K562 (cell line): ENCODE measurements around the gene ARHGEF4. TPM values are rescaled to one million over a fixed set of nuclear protein-coding genes. Genes with fewer than 3 reads are reported as not detected.
A peak's percentile ranks its signal among the peaks of the same experiment; 100 is the strongest.

Experiments used
- ATAC-seq: fragments of 200-7000 bp; cut with Tn5 transposase; 3 replicates; pipeline ENCODE4 v1.9.1; 2020; ENCODE audit warnings: moderate library complexity
- BruUV-seq: library from RNA; stranded (reverse); fragments of 400-500 nt; replicated peaks from 2 replicates; lab custom pipeline; 2021; lab: Mats Ljungman, UMichigan
- CTCF ChIA-PET: fragments of 300-600 bp; formaldehyde crosslinking; extraction: SDS; loops from one replicate; lab custom pipeline; 2021; ENCODE audit warnings: low intra/inter-chr PET ratio; lab: Yijun Ruan, JAX
- POLR2A ChIA-PET: fragments of 300-600, 350-650 bp; sonication (Branson Sonifier 250); formaldehyde crosslinking; extraction: SDS; loops from one replicate; lab custom pipeline; 2021; ENCODE audit warnings: antibody characterized with exemption, inconsistent platforms; lab: Yijun Ruan, JAX
- DNase-seq, 4 experiments: peaks; one replicate each; pipeline versions ENCODE4 v3.0.0 to v3.0.0-alpha.2; 2011 to 2018; ENCODE audit warnings: low spot score in 3 of 4, mixed read lengths in 3 of 4; ENCODE audit errors: extremely low read depth in 1 of 4
- FAIRE-seq: peaks from 2 replicates; lab custom pipeline; 2011; peaks lifted over from hg19 to GRCh38; lab: Jason Lieb, UNC
- H2AFZ ChIP-seq: 2 replicates; pipeline ENCODE4 v1.6.0; 2011; ENCODE audit warnings: low read depth, low read length, control low read depth, inconsistent platforms
- H3K27ac ChIP-seq: fragments of 200-600 bp; 3 replicates; pipeline ENCODE4 v1.8.0; 2011; ENCODE audit warnings: low read depth, mild to moderate bottlenecking, control low read depth, inconsistent platforms, low read length, moderate library complexity, mixed read lengths; ENCODE audit errors: extremely low read depth
- H3K27me3 ChIP-seq, 2 experiments: fragments of 300-600 bp in 1 of 2; 2 replicates in 1 of 2; 3 replicates in 1 of 2; pipeline versions ENCODE4 v1.6.0 to v1.8.0; 2011; ENCODE audit warnings: inconsistent platforms in 2 of 2, low read length in 2 of 2, mild to moderate bottlenecking in 1 of 2, mixed read lengths in 1 of 2, moderate library complexity in 1 of 2; ENCODE audit not compliant: control insufficient read depth in 2 of 2, insufficient read depth in 2 of 2
- H3K36me3 ChIP-seq: fragments of 300-600 bp; 3 replicates; pipeline ENCODE4 v1.8.0; 2011; ENCODE audit warnings: mild to moderate bottlenecking, low read length, inconsistent platforms; ENCODE audit not compliant: control insufficient read depth, insufficient read depth
- H3K4me1 ChIP-seq, 2 experiments: fragments of 200-600 bp in 1 of 2; replicated peaks in 1 of 2; 2 replicates in 1 of 2; 3 replicates in 1 of 2; pipeline versions ENCODE4 v1.5.1 to v1.8.0; 2011; ENCODE audit warnings: inconsistent platforms in 2 of 2, low read length in 2 of 2, mild to moderate bottlenecking in 1 of 2, mixed read lengths in 1 of 2, moderate library complexity in 1 of 2; ENCODE audit not compliant: control insufficient read depth in 2 of 2, insufficient read depth in 2 of 2
- H3K4me2 ChIP-seq: 2 replicates; pipeline ENCODE4 v1.6.1; 2011; ENCODE audit warnings: low read length, control low read depth, inconsistent platforms, mixed read lengths; ENCODE audit not compliant: insufficient read depth
- H3K4me3 ChIP-seq: fragments of 200-600 bp; sonication (generic), shearing (Covaris generic); 2 replicates; pipeline ENCODE4 v1.5.1; 2016; ENCODE audit warnings: control low read depth, inconsistent platforms
- H3K79me2 ChIP-seq: fragments of 200-600 bp; 3 replicates; pipeline ENCODE4 v1.8.0; 2011; ENCODE audit warnings: low read length, inconsistent platforms; ENCODE audit not compliant: control insufficient read depth, insufficient read depth
- H3K9ac ChIP-seq, 2 experiments: 2 replicates each; pipeline versions ENCODE4 v1.6.0 to v1.6.1; 2011; ENCODE audit warnings: low read depth in 2 of 2, low read length in 2 of 2, control low read depth in 1 of 2, inconsistent platforms in 1 of 2, mild to moderate bottlenecking in 1 of 2, mixed read lengths in 1 of 2; ENCODE audit not compliant: insufficient read depth in 1 of 2
- H3K9me1 ChIP-seq: one replicate; pipeline ENCODE4 v1.6.0; 2011; ENCODE audit warnings: inconsistent platforms, mild to moderate bottlenecking, low read length, moderate library complexity; ENCODE audit not compliant: control insufficient read depth, insufficient read depth
- H3K9me3 ChIP-seq: replicated peaks from 2 replicates; pipeline ENCODE4 v1.5.1; 2011; ENCODE audit warnings: low read depth, low read length, inconsistent platforms; ENCODE audit not compliant: control insufficient read depth, insufficient read depth
- H4K20me1 ChIP-seq: replicated peaks from 2 replicates; pipeline ENCODE4 v1.6.1; 2011; ENCODE audit warnings: low read length, inconsistent platforms, mixed read lengths; ENCODE audit not compliant: control insufficient read depth, insufficient read depth
- BRD4 ChIP-seq: fragments of 200-600 bp; sonication (generic); IDR thresholded peaks from 2 replicates; pipeline ENCODE4 v1.6.1; 2017; ENCODE audit warnings: inconsistent platforms
- COPS2 ChIP-seq: fragments of 450-650 bp; conservative IDR thresholded peaks from 2 replicates; pipeline ENCODE4 v1.6.1; 2016; ENCODE audit warnings: mild to moderate bottlenecking, moderate library complexity
- FIP1L1 ChIP-seq: fragments of 200-400 bp; formaldehyde crosslinking; IDR thresholded peaks from 2 replicates; pipeline ENCODE4 v1.6.1; 2018; ENCODE audit warnings: mild to moderate bottlenecking, low read depth, low read length; ENCODE audit not compliant: poor library complexity, severe bottlenecking
- NFIC ChIP-seq: fragments of 450-650 bp; IDR thresholded peaks from 2 replicates; pipeline ENCODE4 v1.6.1; 2017; ENCODE audit warnings: mild to moderate bottlenecking, inconsistent platforms
- NFIX ChIP-seq: fragments of 250-450 bp; sonication (Bioruptor Pico); IDR thresholded peaks from 2 replicates; pipeline ENCODE4 v1.4.0; 2020; ENCODE audit warnings: low read depth, mild to moderate bottlenecking, moderate library complexity
- SREBF2 ChIP-seq: sonication (generic); formaldehyde crosslinking; IDR thresholded peaks from 2 replicates; pipeline ENCODE4 v1.4.0; 2020; ENCODE audit warnings: mild to moderate bottlenecking, missing genetic modification reagents
- XRCC5 ChIP-seq: fragments of 200-400 bp; formaldehyde crosslinking; IDR thresholded peaks from 2 replicates; pipeline ENCODE4 v1.6.1; 2017; ENCODE audit warnings: low read depth, mild to moderate bottlenecking, low read length
- ZNF316 ChIP-seq: fragments of 450-650 bp; IDR thresholded peaks from 2 replicates; pipeline ENCODE4 v1.6.1; 2016
- WGBS: fragments of 100-300 bp; shearing (Covaris generic); methylation state at CpG from one replicate; pipeline ENCODE4 v1.1.6; 2016; ENCODE audit warnings: low coverage, mixed read lengths; ENCODE audit not compliant: insufficient coverage; ENCODE audit errors: missing lambda C conversion rate; 5-methylcytosine and 5-hydroxymethylcytosine counted together
- in situ Hi-C: fragments of 300-500 bp; cut with MboI; formaldehyde crosslinking; loops from 4 replicates; pipeline ENCODE4 v1.15.0; 2018; ENCODE audit warnings: inconsistent platforms, mixed read lengths
- intact Hi-C: fragments of 100-400 bp; cut with micrococcal nuclease; formaldehyde crosslinking; loops from 2 replicates; pipeline ENCODE4 v1.14.2; 2022
- polyA plus RNA-seq, 8 experiments: library from polyadenylated mRNA; depleted of rRNA in 4 of 8; stranded (reverse) in 5 of 8; unstranded in 3 of 8; fragments of >200 nt; fragmentation: Nextera tagmentation in 2 of 8; fragmentation: Illumina TruSeq in 1 of 8; extraction: Ambion mirVana in 2 of 8; extraction: Trizol in 1 of 8; gene quantifications; 2 replicates each; pipeline versions ENCODE4 v1.2.1 to v1.2.3, GENCODE V29; 2011 to 2014; ENCODE audit warnings: inconsistent platforms in 1 of 8, missing spikeins in 1 of 8
- total RNA-seq, 7 experiments: library from RNA; depleted of rRNA in 6 of 7; stranded (reverse); fragments of >200 nt in 6 of 7; fragmentation: Illumina TruSeq in 2 of 7; extraction: Trizol in 2 of 7; gene quantifications; 2 replicates each; pipeline versions ENCODE4 v1.2.1 to v1.2.3, GENCODE V29; 2011 to 2021; ENCODE audit warnings: low replicate concordance in 1 of 7

The ARHGEF4 gene
- total and polyA plus RNA-seq, 9 of the 15 experiments (the other 6 are each of a cell fraction or from before 2014, with no cell fraction given) = not detected

DNA sequence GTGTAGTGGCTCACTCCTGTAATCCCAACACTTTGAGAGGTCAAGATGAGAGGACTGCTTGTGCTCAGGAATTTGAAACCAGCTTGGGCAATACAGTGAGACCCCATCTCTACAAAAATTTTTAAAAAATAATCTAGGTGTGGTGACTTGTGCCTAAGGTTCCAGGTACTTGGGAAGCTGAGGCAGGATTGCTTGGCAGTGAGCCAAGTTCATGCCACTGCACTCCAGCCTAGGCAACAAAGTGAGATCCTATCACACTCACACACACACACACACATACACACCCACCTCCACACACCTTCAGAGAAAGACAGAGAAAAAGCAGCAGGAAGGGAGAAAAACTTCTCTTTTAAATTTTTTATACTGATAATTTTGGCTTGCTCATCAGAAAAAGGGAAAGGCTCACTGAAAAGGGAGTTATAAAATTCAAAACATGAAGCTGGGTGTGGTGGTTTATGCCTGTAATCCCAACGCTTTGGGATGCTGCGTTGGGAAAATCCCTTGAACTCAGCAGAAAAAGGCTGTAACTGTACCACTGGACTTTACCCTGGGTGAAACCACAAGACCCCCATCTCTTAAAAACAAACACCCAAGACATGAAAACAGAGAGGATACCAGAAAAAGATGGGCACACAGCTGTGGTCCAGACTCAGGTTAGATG is 230.9 kb downstream of the ARHGEF4 start:
- intact Hi-C loops = no loop called here
- Histone ChIP-seq H3K9me3 (no peaks in the 10 kb centered on the region), H3K79me2 (peaks cover 80% of the 10 kb centered on the region), H3K9me1 (no peaks in the 10 kb centered on the region), H3K27me3 (no peaks in the 10 kb centered on the region), H3K4me3 (no peak overlapping the region), H4K20me1 (no peaks in the 10 kb centered on the region; the same call in none of the 2 replicates), H2AFZ (no peak overlapping the region), H3K36me3 (peaks cover 85% of the 10 kb centered on the region), H3K27ac (no peak overlapping the region), H3K9ac (no peak overlapping the region), H3K4me2 (no peak overlapping the region), H3K4me1 (no peaks in the 10 kb centered on the region)
- no peak for ATAC-seq
- TF ChIP-seq NFIC (peak; percentile 97), SREBF2 (CRISPR knock-in tag) (no peak), ZNF316 (0 out of 2 replicates have a peak, but pooled peaks have one; percentile 10), NFIX (peak; percentile 88), FIP1L1 (no peak), BRD4 (no peak), XRCC5 (no peak), COPS2 (no peak)
- 95% methylated on average over 2 of the region's 2 CpGs for WGBS
- in situ Hi-C loops = no loop called here
- no peak for FAIRE-seq
- POLR2A ChIA-PET = interaction anchor here (0.6 to 1.6 kb wide), 4 partner anchors 12 to 50 kb away, joined by 3 to 4 read pairs (median 4); no protein-coding TSS in a partner anchor
- BruUV-seq = no TSS peak
- CTCF ChIA-PET = no interaction called here
- no peak for DNase-seq
